Measurements from ENCODE around the gene PEX6. TPM values are rescaled to one million over a fixed set of nuclear protein-coding genes. Genes with fewer than 3 reads are reported as not detected.

Gene PEX6
- 10 to 100 TPM; 11.4 to 21.5 (median 15.0) TPM for polyA plus RNA-seq

DNA sequence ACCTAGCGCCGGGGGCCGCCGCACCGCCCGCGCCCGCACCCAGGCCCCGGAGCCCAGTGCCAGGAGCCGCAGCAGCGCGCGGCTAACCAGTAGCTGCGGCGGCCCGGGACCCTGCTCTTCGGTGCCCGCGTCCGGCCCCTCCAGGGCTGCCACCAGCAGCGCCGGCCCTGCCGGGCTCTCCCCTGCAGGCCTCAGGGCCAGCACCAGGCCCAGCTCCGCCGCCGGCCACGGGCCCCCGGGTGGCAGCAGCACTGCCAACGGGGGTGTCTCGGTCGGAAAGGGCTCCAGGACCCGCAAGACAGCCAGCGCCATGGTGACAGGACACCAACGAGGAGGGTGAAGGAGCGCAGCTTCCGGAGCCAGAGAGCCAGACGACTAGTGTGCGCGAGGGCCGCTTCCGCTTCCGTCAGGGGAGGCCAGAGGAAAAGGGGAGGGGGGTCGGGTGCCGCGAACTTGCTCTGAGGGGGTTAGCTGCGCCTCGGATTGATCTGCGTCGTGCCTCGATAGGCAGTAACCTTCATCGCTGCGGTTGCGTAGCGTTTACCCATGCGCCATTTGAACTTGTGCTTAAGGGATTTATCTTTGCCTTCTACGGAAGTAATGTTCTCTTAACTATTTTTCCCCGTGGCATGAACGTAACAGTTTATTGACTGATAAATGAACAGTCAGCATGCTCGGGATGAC lies at the start of gene PEX6:
Gene PEX6, minus strand, starts transcription at position 343 of the 684 bp plus-strand sequence. Its CDS starts 31 bp downstream, at position 312.
- WGBS, 3 donors = 0 to 1% (median 0%) methylated on average over 57 to 59 of the region's 59 CpGs
- peak within 1 kb of the TSS; percentile 2 for H3K27ac ChIP-seq (ENCODE audit: low read depth, low read length)

DNA sequence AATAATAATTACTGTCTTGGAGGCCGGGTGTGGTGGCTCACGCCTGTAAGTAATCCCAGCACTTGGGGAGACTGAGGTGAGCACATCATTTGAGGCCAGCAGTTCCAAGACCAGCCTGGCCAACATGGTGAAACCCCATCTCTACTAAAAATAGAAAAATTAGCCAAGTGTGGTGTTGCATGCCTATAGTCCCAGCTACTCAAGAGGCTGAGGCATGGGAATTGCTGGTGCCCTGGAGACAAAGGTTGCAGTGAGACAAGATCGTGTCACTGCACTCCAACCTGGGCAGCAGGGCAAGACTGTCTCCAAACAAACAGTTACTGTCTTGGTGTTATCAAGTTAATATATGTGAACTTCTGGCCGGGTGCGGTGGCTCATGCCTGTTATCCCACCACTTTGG lies 47.4 kb upstream of the PEX6 start:
- 89 to 95% (median 91%) methylated on average over 5 of the region's 5 CpGs for WGBS, 3 donors
- H3K27ac ChIP-seq (ENCODE audit: low read depth, low read length) = no peak overlapping the region

GRCh38 chr6:43024436-43024835 lies 45.5 kb upstream of the PEX6 start:
- no peak overlapping the region for H3K27ac ChIP-seq (ENCODE audit: low read depth, low read length)
- WGBS, 3 donors = 79 to 87% (median 86%) methylated on average over 2 of the region's 2 CpGs

DNA sequence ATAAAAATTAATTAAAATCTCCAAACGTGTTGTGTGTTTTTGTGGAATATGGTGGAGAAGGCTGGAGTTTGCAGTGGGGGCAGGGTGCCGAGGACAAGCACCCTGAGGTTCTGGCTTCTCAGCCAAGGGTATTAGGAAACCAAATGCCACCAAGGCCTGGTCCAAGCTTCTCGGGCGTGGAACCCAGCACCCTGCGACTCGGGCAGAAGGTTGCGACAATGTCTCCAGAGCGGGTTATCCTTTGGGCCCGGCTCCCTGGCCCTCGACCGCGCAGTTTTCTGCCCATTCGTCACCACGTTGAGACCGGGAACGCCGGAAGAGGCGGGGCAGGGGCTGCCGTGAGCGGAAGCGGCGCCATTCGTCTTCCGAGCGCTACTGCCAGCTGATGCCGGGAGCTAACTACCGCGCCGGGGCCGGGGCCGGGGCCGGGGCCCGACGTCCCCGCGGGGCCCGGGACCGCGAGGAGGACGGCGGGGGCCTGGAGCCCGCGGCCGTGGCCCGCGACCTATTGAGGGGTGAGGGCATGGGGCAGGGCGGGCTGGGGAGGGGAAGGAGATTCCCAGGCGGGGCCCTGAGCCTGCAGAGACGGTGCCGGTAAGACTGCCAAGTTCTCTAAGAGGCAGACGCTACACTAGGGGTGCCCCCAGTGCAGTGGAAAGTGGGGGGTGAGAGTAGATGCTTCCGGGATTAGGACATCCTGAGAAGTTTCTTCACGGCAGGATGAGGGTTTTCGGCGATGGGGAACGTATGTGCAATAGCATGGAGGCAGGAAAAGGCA lies 42.5 kb upstream of the PEX6 start, which contains the start of gene RRP36:
Gene RRP36, plus strand, starts transcription at position 354 of the 778 bp plus-strand sequence. Its CDS starts 32 bp downstream, at position 386.
- peak within 1 kb of the TSS; percentile 48 for H3K27ac ChIP-seq (ENCODE audit: low read depth, low read length)
- 1% methylated on average over 54 to 56 of the region's 56 CpGs for WGBS, 3 donors

- WGBS, 3 donors = 53 to 57% (median 56%) methylated on average over 5 of the region's 5 CpGs
- no peak overlapping the region for H3K27ac ChIP-seq (ENCODE audit: low read depth, low read length)
These were observed 41.9 kb upstream of the PEX6 start for GRCh38 chr6:43020847-43021246.

DNA sequence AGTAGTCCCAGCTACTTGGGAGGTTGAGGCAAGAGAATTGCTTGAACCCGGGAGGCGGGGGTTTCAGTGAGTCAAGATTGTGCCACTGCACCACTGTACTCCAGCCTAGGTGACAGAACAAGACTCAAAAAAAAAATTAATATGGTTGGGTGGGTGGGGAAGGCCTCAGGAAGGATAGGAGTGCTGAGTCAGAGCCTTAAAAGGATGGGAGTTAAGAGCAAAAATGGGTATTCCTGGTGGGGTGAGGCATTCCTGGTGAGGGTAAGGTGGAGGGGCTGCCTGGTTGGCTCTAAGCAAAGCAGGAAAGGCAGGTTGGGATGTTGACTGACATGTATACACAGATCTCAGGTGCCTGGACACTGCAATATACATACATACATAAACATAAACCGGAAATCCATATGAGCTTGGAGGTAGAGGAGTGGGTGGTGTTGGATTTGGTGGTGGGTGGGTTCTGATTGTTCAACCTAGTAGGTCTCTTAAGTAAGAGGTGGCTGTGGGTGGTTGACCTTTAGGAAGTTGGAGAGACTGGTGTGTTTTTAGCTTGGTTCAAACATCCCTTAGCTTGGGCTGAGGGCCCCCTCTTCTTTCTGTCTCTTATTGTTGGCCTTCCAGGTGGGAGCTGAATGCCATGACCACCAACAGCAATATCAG lies 41.2 kb upstream of the PEX6 start:
- WGBS, 3 donors = 94 to 99% (median 96%) methylated on average over 3 of the region's 3 CpGs

DNA sequence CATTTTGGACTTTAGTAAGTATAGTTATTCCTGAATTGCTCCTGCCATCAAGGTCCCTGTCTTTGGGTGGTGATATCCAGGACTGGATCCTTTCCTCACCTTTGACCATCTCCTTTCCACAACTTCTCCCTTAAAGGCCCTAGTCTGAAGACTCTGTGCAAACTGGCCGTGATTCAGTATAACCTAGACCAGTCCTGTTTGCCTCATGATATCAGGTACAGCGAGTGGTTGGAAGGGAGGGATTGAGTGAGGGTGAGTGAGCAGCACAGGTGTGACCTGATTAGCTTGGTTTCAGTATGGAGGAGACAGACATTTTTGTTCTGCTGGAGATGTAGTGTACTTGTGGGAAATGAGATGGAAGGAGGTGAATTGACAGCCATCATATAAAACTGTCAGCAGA lies 40.2 kb upstream of the PEX6 start:
- no peak overlapping the region for H3K27ac ChIP-seq (ENCODE audit: low read depth, low read length)
- 83 to 98% (median 96%) methylated on average over 2 of the region's 2 CpGs for WGBS, 3 donors

More for the DNA sequence above, 41.2 kb upstream of the PEX6 start:
- H3K27ac ChIP-seq (ENCODE audit: low read depth, low read length) = no peak overlapping the region

DNA sequence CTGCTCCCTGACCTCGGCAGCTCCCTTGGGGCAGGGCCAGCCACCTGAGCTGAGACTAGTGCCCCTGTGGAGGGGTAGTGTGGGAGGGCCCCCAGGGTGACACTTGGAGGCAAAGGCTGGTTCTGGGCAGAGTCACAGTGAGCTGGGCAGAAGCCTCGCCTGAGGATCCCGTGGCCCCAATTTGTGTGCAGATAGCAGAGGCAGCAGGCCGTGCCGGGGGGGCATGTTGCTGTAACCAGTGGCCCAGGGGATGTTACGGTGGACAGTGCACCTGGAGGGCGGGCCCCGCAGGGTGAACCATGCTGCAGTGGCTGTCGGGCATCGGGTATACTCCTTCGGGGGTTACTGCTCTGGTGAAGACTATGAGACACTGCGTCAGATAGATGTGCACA lies 38.0 kb upstream of the PEX6 start:
- no peak overlapping the region for H3K27ac ChIP-seq (ENCODE audit: low read depth, low read length)
- 86 to 88% (median 87%) methylated on average over 12 of the region's 12 CpGs for WGBS, 3 donors

- WGBS, 3 donors = 66 to 78% (median 74%) methylated on average over 7 of the region's 7 CpGs
- H3K27ac ChIP-seq (ENCODE audit: low read depth, low read length) = no peak overlapping the region
These were observed 37.4 kb upstream of the PEX6 start for GRCh38 chr6:43016176-43016942.

DNA sequence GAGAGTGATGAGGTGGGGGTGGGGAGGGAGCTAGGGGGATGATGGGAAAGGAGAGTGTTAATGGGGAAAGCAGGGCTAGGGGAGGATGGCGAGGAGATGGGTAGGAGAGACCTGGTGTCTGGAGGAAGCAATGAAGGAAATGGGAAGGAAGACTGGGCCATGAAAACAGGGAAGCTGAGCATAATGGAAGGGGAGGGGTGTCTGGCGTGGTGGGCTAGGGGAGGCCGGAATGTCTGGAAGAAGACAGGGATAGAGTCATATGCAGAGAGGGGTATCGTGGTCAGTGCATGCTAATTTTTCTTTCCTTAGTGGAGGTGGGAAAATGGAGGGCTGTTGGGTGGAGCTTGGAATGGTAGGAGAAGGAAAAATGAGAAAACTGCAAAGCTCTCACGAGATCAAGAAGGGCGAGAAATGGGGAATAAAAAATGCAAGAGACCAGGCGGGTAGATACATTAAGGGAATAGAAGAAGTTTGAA lies 35.5 kb upstream of the PEX6 start:
- H3K27ac ChIP-seq (ENCODE audit: low read depth, low read length) = no peak overlapping the region
- WGBS, 3 donors = 0% methylated on average over 7 of the region's 7 CpGs

GRCh38 chr6:43013843-43014433 lies 35.0 kb upstream of the PEX6 start, which contains the start of the genes KLHDC3 and MEA1:
KLHDC3 (plus strand) TSS chr6:43014249; CDS start chr6:43017193, 2,944 bp downstream.
MEA1 (minus strand) TSS chr6:43013946; CDS start chr6:43013813, 133 bp downstream.
- WGBS, 3 donors = 0 to 1% (median 1%) methylated on average over 51 of the region's 51 CpGs
- H3K27ac ChIP-seq (ENCODE audit: low read depth, low read length) = no peak within 1 kb of the TSS

- WGBS, 3 donors = 2 to 4% (median 4%) methylated on average over 25 of the region's 25 CpGs
- no peak overlapping the region for H3K27ac ChIP-seq (ENCODE audit: low read depth, low read length)
These were observed 34.3 kb upstream of the PEX6 start for GRCh38 chr6:43013097-43013842.

DNA sequence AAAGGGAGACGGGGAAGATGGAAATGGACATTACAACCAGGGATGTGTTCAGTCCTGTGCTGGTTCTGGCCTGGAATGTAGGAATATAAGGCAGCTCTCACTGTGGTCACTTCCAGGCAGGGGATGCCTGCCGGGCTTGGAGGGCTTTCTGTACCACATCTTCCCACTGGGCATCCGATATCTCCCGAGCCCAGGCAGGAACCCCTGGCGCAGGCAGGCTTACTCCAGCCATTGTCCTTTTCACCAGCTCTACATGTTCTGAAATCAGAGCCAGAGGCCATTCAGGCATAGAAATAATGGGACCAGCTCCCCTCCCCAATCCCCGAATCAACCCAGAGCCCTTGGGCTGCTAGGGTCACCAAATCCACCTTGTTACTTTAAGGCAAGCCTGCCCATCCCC lies 33.4 kb upstream of the PEX6 start:
- 76 to 83% (median 82%) methylated on average over 6 of the region's 6 CpGs for WGBS, 3 donors
- H3K27ac ChIP-seq (ENCODE audit: low read depth, low read length) = no peak overlapping the region

DNA sequence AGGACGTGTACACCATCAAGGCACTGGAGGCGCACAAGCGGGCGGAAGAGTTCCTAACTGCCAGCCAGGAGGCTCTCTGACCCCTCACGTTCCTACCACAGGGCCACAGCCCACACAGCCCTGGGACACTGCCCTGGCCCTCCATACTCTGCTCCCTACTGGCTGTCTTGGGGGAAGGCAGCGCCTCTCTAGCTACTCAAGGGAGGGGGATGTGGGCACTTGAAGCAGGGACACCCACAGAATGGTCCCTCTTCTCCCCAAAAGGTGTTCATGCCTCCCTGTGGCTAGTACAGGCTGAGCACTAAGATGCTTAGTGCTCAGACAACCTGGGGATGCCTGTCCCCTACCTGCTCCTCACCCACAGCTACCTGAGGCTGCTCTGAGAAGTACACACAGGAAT lies 32.2 kb upstream of the PEX6 start:
- 78 to 88% (median 82%) methylated on average over 6 of the region's 6 CpGs for WGBS, 3 donors
- no peak overlapping the region for H3K27ac ChIP-seq (ENCODE audit: low read depth, low read length)

GRCh38 chr6:43009124-43009523 lies 30.1 kb upstream of the PEX6 start:
- 67 to 77% (median 74%) methylated on average over 6 of the region's 6 CpGs for WGBS, 3 donors
- H3K27ac ChIP-seq (ENCODE audit: low read depth, low read length) = no peak overlapping the region

DNA sequence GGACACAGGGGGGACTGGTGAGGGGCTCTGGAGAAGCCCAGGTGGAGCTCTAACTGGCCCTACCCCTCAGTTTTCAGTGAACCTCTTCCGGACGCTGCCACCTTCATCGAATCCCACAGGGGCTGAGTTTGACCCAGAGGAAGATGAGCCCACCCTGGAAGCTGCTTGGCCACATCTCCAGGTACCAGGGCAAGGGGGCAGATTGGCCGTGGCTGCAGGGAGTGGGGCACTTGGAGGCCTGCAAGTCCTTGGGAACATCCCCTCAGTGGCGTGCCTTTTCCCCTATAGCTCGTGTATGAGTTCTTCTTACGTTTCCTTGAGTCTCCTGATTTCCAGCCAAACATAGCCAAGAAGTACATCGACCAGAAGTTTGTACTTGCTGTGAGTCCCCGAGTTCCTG lies 28.1 kb upstream of the PEX6 start:
- WGBS, 3 donors = 89 to 94% (median 91%) methylated on average over 9 of the region's 9 CpGs
- no peak overlapping the region for H3K27ac ChIP-seq (ENCODE audit: low read depth, low read length)

- H3K27ac ChIP-seq (ENCODE audit: low read depth, low read length) = no peak overlapping the region
- WGBS, 3 donors = 96 to 97% (median 96%) methylated on average over 11 of the region's 11 CpGs
These were observed 27.3 kb upstream of the PEX6 start for GRCh38 chr6:43006251-43006650.

Measured in adipose tissue (tissue), 3 donors.